Epithelial cell of esophagus (primary cell): ENCODE data around the gene NPPC.

Source experiments
- DNase-seq: peaks from one replicate; pipeline ENCODE4 v3.0.0; 2010; ENCODE audit warnings: low read depth
- H3K4me3 ChIP-seq: 2 replicates; pipeline ENCODE4 v1.5.1; 2011; ENCODE audit warnings: mild to moderate bottlenecking, low read length, control low read depth
- CTCF ChIP-seq: IDR thresholded peaks from 2 replicates; pipeline ENCODE4 v1.5.1; 2011; ENCODE audit warnings: low read depth, mild to moderate bottlenecking, low read length, control low read depth, inconsistent platforms; ENCODE audit not compliant: insufficient read depth; ENCODE audit errors: missing control alignments

Gene NPPC

GRCh38 chr2:231904161-231904611 is 22.0 kb downstream of the NPPC start:
- no peak overlapping the region for H3K4me3 ChIP-seq
- TF ChIP-seq CTCF: no peak
- no peak for DNase-seq

GRCh38 chr2:231902598-231902997 is 23.6 kb downstream of the NPPC start:
- no peak for DNase-seq
- TF ChIP-seq CTCF: no peak
- H3K4me3 ChIP-seq: no peak overlapping the region

GRCh38 chr2:231900972-231901371 is 25.2 kb downstream of the NPPC start:
- TF ChIP-seq CTCF: no peak
- no peak for DNase-seq
- no peak overlapping the region for H3K4me3 ChIP-seq

DNA sequence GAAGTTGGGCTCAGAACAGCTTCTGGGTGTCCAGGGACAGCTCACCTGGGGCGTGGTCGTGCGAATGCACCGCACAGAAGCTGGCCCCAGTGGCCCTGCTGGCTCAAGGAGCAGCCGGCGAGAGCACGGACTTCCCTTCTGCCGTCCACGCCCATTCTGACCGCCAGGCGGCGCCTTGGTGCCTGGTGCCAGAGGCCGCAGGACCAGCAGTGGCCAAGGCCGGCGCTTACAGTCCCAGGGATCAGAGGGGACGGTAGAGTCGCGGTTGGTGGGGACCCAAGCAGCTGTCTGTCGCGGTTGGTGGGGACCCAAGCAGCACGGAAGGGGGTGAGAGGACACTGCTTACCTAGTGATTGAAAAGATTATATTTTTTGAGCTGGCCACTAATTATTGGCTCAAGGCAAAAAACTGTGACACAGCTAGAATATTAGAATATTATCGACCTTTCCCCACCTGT is 25.7 kb downstream of the NPPC start:
- DNase-seq: peak; percentile 58
- TF ChIP-seq CTCF: peak; percentile 64

GRCh38 chr2:231894566-231895380 is 31.4 kb downstream of the NPPC start:
- no peak for DNase-seq
- H3K4me3 ChIP-seq: no peak overlapping the region
- TF ChIP-seq CTCF: no peak

More for the DNA sequence above, 25.7 kb downstream of the NPPC start:
- no peak overlapping the region for H3K4me3 ChIP-seq

DNA sequence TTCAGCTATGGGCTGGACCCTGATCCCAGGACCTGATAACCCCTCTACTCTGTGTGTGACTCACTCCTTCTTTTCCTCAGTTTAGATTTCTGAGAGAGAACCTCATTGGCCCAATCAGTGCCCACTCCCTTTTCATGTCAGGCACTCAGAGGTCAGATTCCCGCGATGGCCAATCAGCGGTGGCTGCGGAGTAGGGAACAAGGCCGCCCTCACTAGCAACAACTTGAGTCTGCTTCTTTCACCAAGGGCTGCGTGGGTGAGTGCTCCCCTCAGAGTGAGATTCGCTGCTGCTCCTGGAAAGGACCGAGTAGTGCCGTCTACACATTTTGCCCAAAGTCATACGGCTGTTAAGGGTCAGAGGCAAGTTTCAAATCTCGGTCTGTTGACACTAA is 34.7 kb downstream of the NPPC start:
- no peak overlapping the region for H3K4me3 ChIP-seq
- no peak for DNase-seq
- TF ChIP-seq CTCF: no peak
